K562 (cell line): ENCODE results near the gene OTULIN. TPM values are rescaled to one million over a fixed set of nuclear protein-coding genes. Genes with fewer than 3 reads are reported as not detected.

Experiments used
- ESRRA ChIP-seq: fragments of 450-650 bp; IDR thresholded peaks from 2 replicates; pipeline ENCODE4 v1.6.1; 2014; ENCODE audit warnings: low read depth, mild to moderate bottlenecking, moderate library complexity, borderline replicate concordance
- EZH2 ChIP-seq: IDR thresholded peaks from 2 replicates; pipeline ENCODE4 v1.6.1; 2012; ENCODE audit warnings: low read depth, mild to moderate bottlenecking, inconsistent platforms, low read length, borderline replicate concordance
- FOXA3 ChIP-seq, 2 experiments: fragments of 450-650 bp in 1 of 2; sonication (generic) in 1 of 2; formaldehyde crosslinking; IDR thresholded peaks in 1 of 2; conservative IDR thresholded peaks in 1 of 2; 2 replicates each; pipeline versions ENCODE4 v1.4.0 to v1.8.0; 2020 to 2022; ENCODE audit warnings: mild to moderate bottlenecking in 2 of 2, missing genetic modification reagents in 1 of 2
- GTF2E2 ChIP-seq: fragments of 200-800 bp; sonication (Bioruptor generic); IDR thresholded peaks from 2 replicates; pipeline ENCODE4 v1.6.1; 2016; ENCODE audit warnings: missing genetic modification characterization, missing compliant biosample characterization
- HES1 ChIP-seq: fragments of 450-650 bp; IDR thresholded peaks from 2 replicates; pipeline ENCODE4 v1.6.1; 2016; ENCODE audit warnings: low read depth, mild to moderate bottlenecking, moderate library complexity
- MAZ ChIP-seq, 2 experiments: fragments of 450-650 bp in 1 of 2; sonication (generic) in 1 of 2; formaldehyde crosslinking; IDR thresholded peaks in 1 of 2; conservative IDR thresholded peaks in 1 of 2; 2 replicates each; pipeline versions ENCODE4 v1.4.0 to v1.5.0; 2020; ENCODE audit warnings: mild to moderate bottlenecking in 1 of 2, missing genetic modification reagents in 1 of 2
- NR3C1 ChIP-seq: sonication (generic); formaldehyde crosslinking; IDR thresholded peaks from 2 replicates; pipeline ENCODE4 v1.8.1; 2022; ENCODE audit warnings: missing genetic modification reagents
- PHF20 ChIP-seq: fragments of 450-650 bp; IDR thresholded peaks from 2 replicates; pipeline ENCODE4 v1.6.1; 2018; ENCODE audit not compliant: partially characterized antibody
- POLR3G ChIP-seq: IDR thresholded peaks from 2 replicates; pipeline ENCODE4 v1.6.1; 2011; ENCODE audit not compliant: insufficient read length, insufficient replicate concordance; ENCODE audit errors: extremely low read depth
- PTBP1 ChIP-seq: fragments of 200-400 bp; formaldehyde crosslinking; IDR thresholded peaks from 2 replicates; pipeline ENCODE4 v1.6.1; 2017; ENCODE audit warnings: low read depth, low read length
- RCOR1 ChIP-seq, 2 experiments: IDR thresholded peaks; 2 replicates each; pipeline ENCODE4 v1.6.1; 2012; ENCODE audit warnings: low read depth in 2 of 2, low read length in 2 of 2, borderline replicate concordance in 1 of 2, improper control_type of control experiment in 1 of 2
- SMC3 ChIP-seq: conservative IDR thresholded peaks from 2 replicates; pipeline ENCODE4 v1.6.1; 2011; ENCODE audit warnings: low read depth, low read length, improper control_type of control experiment; ENCODE audit not compliant: insufficient read depth
- SPI1 ChIP-seq: IDR thresholded peaks from 2 replicates; pipeline ENCODE4 v1.6.1; 2011; ENCODE audit warnings: low read depth, low read length, control low read depth, borderline replicate concordance
- SRSF3 ChIP-seq: fragments of 200-400 bp; formaldehyde crosslinking; IDR thresholded peaks from 2 replicates; pipeline ENCODE4 v1.6.1; 2016; ENCODE audit warnings: mild to moderate bottlenecking, low read length, moderate library complexity; ENCODE audit not compliant: insufficient read depth
- SRSF9 ChIP-seq: fragments of 200-400 bp; formaldehyde crosslinking; IDR thresholded peaks from 2 replicates; pipeline ENCODE4 v1.6.1; 2017; ENCODE audit warnings: low read depth, low read length, borderline replicate concordance
- STAT5B ChIP-seq: fragments of 250-450 bp; sonication (Bioruptor Pico); IDR thresholded peaks from 2 replicates; pipeline ENCODE4 v1.8.0; 2021; ENCODE audit warnings: mild to moderate bottlenecking, inconsistent platforms
- TEAD1 ChIP-seq, 2 experiments: fragments of 450-650 bp in 1 of 2; sonication (generic) in 1 of 2; formaldehyde crosslinking; IDR thresholded peaks; 2 replicates each; pipeline versions ENCODE4 v1.4.0 to v1.8.0; 2020 to 2022; ENCODE audit warnings: mild to moderate bottlenecking in 2 of 2, missing genetic modification reagents in 1 of 2
- ZBTB2 ChIP-seq: fragments of 450-650 bp; IDR thresholded peaks from 2 replicates; pipeline ENCODE4 v1.6.1; 2016; ENCODE audit warnings: antibody characterized with exemption
- ZNF165 ChIP-seq: fragments of 250-450 bp; sonication (Bioruptor Pico); IDR thresholded peaks from 2 replicates; pipeline ENCODE4 v1.4.0; 2020; ENCODE audit warnings: borderline replicate concordance
- ZNF184 ChIP-seq: sonication (generic); formaldehyde crosslinking; IDR thresholded peaks from 2 replicates; pipeline ENCODE4 v1.5.0; 2020; ENCODE audit warnings: missing genetic modification reagents
- ZNF253 ChIP-seq: fragments of 250-450 bp; sonication (Bioruptor Pico); conservative IDR thresholded peaks from 2 replicates; pipeline ENCODE4 v1.6.1; 2021; ENCODE audit warnings: mild to moderate bottlenecking
- ZNF311 ChIP-seq: fragments of 250-450 bp; sonication (Bioruptor Pico); IDR thresholded peaks from 2 replicates; pipeline ENCODE4 v1.4.0; 2020; ENCODE audit warnings: mild to moderate bottlenecking, moderate library complexity
- ZNF445 ChIP-seq: fragments of 250-450 bp; sonication (Bioruptor Pico); IDR thresholded peaks from 2 replicates; pipeline ENCODE4 v1.4.0; 2020; ENCODE audit warnings: low read depth, mild to moderate bottlenecking, moderate library complexity
- polyA plus RNA-seq, 8 experiments: library from polyadenylated mRNA; depleted of rRNA in 4 of 8; stranded (reverse) in 5 of 8; unstranded in 3 of 8; fragments of >200 nt; fragmentation: Nextera tagmentation in 2 of 8; fragmentation: Illumina TruSeq in 1 of 8; extraction: Ambion mirVana in 2 of 8; extraction: Trizol in 1 of 8; gene quantifications; 2 replicates each; pipeline versions ENCODE4 v1.2.1 to v1.2.3, GENCODE V29; 2011 to 2014; ENCODE audit warnings: inconsistent platforms in 1 of 8, missing spikeins in 1 of 8
- total RNA-seq, 7 experiments: library from RNA; depleted of rRNA in 6 of 7; stranded (reverse); fragments of >200 nt in 6 of 7; fragmentation: Illumina TruSeq in 2 of 7; extraction: Trizol in 2 of 7; gene quantifications; 2 replicates each; pipeline versions ENCODE4 v1.2.1 to v1.2.3, GENCODE V29; 2011 to 2021; ENCODE audit warnings: low replicate concordance in 1 of 7
- TF ChIP-seq, protein P1 (sequence below): sonication (generic); formaldehyde crosslinking; IDR thresholded peaks from 2 replicates; pipeline ENCODE4 v1.8.0; 2022; ENCODE audit warnings: missing genetic modification reagents, mild to moderate bottlenecking, borderline replicate concordance

OTULIN gene
- total and polyA plus RNA-seq, 9 of the 15 experiments (the other 6 are each of a cell fraction or from before 2014, with no cell fraction given), result 3.3 to 33.6 (median 20.1) TPM

DNA sequence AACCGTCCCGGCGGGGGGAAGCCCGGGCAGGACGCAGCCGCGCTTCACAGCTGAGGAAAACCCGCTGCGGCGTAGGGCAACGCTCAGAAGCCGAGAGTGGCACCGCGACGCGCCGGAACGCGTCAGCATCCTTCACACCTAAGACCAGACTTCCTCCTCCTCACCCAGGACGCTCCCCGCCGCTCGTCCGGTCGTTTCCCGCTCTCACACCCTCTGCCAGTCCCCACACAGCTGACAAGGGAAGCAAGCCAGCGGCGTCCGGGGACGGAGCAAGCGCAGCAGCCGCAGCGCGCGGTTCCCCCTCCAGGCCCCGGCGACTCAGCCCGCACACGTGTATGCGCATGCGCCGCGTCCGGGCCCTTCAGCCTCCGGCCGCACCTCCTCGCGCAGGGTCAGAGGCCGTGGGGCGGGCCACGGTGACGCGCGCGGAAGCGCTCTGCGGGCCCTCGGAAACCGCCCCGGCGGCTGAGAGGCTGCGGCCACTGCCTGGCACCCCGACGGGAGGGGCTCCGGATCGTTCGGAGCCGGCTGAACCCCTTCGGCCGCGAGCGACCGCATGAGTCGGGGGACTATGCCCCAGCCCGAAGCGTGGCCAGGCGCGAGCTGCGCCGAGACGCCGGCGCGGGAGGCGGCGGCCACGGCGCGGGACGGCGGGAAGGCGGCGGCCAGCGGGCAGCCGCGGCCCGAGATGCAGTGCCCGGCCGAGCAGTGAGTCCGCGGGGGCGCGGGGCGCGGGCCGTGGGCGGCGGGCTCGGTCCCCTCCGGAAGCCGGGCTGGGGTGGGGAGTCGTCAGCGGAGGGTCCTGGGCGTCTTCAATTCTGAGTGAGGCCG lies at the start of gene OTULIN (continued):
- no peak for TF ChIP-seq SRSF9
- TF ChIP-seq, protein P1, sequence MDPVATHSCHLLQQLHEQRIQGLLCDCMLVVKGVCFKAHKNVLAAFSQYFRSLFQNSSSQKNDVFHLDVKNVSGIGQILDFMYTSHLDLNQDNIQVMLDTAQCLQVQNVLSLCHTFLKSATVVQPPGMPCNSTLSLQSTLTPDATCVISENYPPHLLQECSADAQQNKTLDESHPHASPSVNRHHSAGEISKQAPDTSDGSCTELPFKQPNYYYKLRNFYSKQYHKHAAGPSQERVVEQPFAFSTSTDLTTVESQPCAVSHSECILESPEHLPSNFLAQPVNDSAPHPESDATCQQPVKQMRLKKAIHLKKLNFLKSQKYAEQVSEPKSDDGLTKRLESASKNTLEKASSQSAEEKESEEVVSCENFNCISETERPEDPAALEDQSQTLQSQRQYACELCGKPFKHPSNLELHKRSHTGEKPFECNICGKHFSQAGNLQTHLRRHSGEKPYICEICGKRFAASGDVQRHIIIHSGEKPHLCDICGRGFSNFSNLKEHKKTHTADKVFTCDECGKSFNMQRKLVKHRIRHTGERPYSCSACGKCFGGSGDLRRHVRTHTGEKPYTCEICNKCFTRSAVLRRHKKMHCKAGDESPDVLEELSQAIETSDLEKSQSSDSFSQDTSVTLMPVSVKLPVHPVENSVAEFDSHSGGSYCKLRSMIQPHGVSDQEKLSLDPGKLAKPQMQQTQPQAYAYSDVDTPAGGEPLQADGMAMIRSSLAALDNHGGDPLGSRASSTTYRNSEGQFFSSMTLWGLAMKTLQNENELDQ (CRISPR knock-in tag), result no peak
- TF ChIP-seq ZNF445, result no peak
- no peak for TF ChIP-seq SRSF3
- no peak for TF ChIP-seq STAT5B
- TF ChIP-seq HES1, result no peak
- no peak for TF ChIP-seq GTF2E2 (tag)
- peak; percentile 63 for TF ChIP-seq ESRRA
- no peak for TF ChIP-seq ZNF184 (CRISPR knock-in tag)
- TF ChIP-seq MAZ (CRISPR knock-in tag; conservative IDR thresholded peaks at IDR 0.05 in 1 of 2, IDR thresholded peaks at IDR 0.05 in 1 of 2), result peak; percentile 80 to 89
- TF ChIP-seq TEAD1 (CRISPR knock-in tag; IDR thresholded peaks at IDR 0.05), result peak in 1 of 2 experiments; percentile 52; a peak in 1 of 4 replicates
- no peak for TF ChIP-seq SPI1
- TF ChIP-seq SMC3, result no peak
- no peak for TF ChIP-seq ZNF165 (CRISPR knock-in tag)
- peak in 1 of 2 experiments; percentile 2; a peak in 1 of 4 replicates for TF ChIP-seq RCOR1 (IDR thresholded peaks at IDR 0.05; ENCODE audit: borderline replicate concordance in 1 of 2, low read depth in 2 of 2, low read length in 2 of 2)
- peak; percentile 93 for TF ChIP-seq ZBTB2
- no peak for TF ChIP-seq PTBP1
- TF ChIP-seq FOXA3 (CRISPR knock-in tag; conservative IDR thresholded peaks at IDR 0.05 in 1 of 2, IDR thresholded peaks at IDR 0.05 in 1 of 2), result no peak
- peak; percentile 65 for TF ChIP-seq PHF20
- 0 out of 2 replicates have a peak, but pooled peaks have one; percentile 2 for TF ChIP-seq NR3C1 (CRISPR knock-in tag)
- no peak for TF ChIP-seq ZNF311 (CRISPR knock-in tag)
- no peak for TF ChIP-seq EZH2
- TF ChIP-seq POLR3G, result no peak
- no peak for TF ChIP-seq ZNF253 (CRISPR knock-in tag)
